ENCODE measurements around the gene SECISBP2. TPM values are rescaled to one million over a fixed set of nuclear protein-coding genes. Genes with fewer than 3 reads are reported as not detected.

The SECISBP2 gene
- total RNA-seq, 4 donors from 2014 or later: 77.1 to 110 (median 90.6) TPM

GRCh38 chr9:89363921-89364665 is 45.8 kb downstream of the SECISBP2 start:
- Histone ChIP-seq H3K27ac (no peak overlapping the region), H3K36me3 (peaks cover 6 to 16% of the 10 kb centered on the region in 2 donors), H3K27me3 (no peaks in the 10 kb centered on the region), H3K9me3 (no peaks in the 10 kb centered on the region), H3K4me3 (replicated peaks in 1 of 3) (no peak overlapping the region), H3K4me1 (peaks cover 24 to 29% of the 10 kb centered on the region in 2 donors)
- intact Hi-C loops (cut with DNase I): no loop called here
- no peak for DNase-seq
- TF ChIP-seq POLR2A (IDR thresholded peaks at IDR 0.05) (no peak), CTCF (IDR thresholded peaks at IDR 0.05) (no peak)
- WGBS, 2 donors: 91 to 94% methylated on average over 8 to 9 of the region's 9 CpGs

GRCh38 chr9:89364666-89365531 is 46.6 kb downstream of the SECISBP2 start:
- TF ChIP-seq POLR2A (IDR thresholded peaks at IDR 0.05): no peak
- no peak for TF ChIP-seq CTCF (IDR thresholded peaks at IDR 0.05)
- Histone ChIP-seq H3K4me3 (replicated peaks in 1 of 3) (no peak overlapping the region), H3K36me3 (peaks cover 6 to 16% of the 10 kb centered on the region in 2 donors), H3K4me1 (peaks cover 16 to 20% of the 10 kb centered on the region in 2 donors), H3K9me3 (no peaks in the 10 kb centered on the region), H3K27me3 (no peaks in the 10 kb centered on the region), H3K27ac (no peak overlapping the region)
- no peak for DNase-seq
- intact Hi-C loops (cut with DNase I): no loop called here
- 92 to 95% methylated on average over 13 to 15 of the region's 17 CpGs for WGBS, 2 donors

- Histone ChIP-seq H3K36me3 (peaks cover 6 to 16% of the 10 kb centered on the region in 2 donors), H3K9me3 (no peaks in the 10 kb centered on the region), H3K27me3 (no peaks in the 10 kb centered on the region), H3K4me3 (replicated peaks in 1 of 3) (no peak overlapping the region), H3K27ac (no peak overlapping the region), H3K4me1 (peaks cover 10 to 14% of the 10 kb centered on the region in 2 donors)
- no peak for TF ChIP-seq POLR2A (IDR thresholded peaks at IDR 0.05)
- TF ChIP-seq CTCF (IDR thresholded peaks at IDR 0.05): no peak
- 94 to 98% methylated on average over 2 of the region's 2 CpGs for WGBS, 2 donors
- no peak for DNase-seq
- intact Hi-C loops (cut with DNase I): no loop called here
Observed at GRCh38 chr9:89365532-89365912, 47.2 kb downstream of the SECISBP2 start.

GRCh38 chr9:89366711-89367110 is 48.4 kb downstream of the SECISBP2 start:
- 93 to 94% methylated on average over 3 of the region's 3 CpGs for WGBS, 2 donors
- H3K9me3 ChIP-seq: no peaks in the 10 kb centered on the region
- no peak for DNase-seq
- TF ChIP-seq CTCF (IDR thresholded peaks at IDR 0.05) (no peak), POLR2A (IDR thresholded peaks at IDR 0.05) (no peak)
- intact Hi-C loops (cut with DNase I): no loop called here
- no peaks in the 10 kb centered on the region for H3K27me3 ChIP-seq
- no peak overlapping the region for H3K27ac ChIP-seq
- H3K36me3 ChIP-seq: peaks cover 2 to 6% of the 10 kb centered on the region in 2 donors
- H3K4me3 ChIP-seq (replicated peaks in 1 of 3): no peak overlapping the region
- H3K4me1 ChIP-seq: peaks cover 7 to 10% of the 10 kb centered on the region in 2 donors

DNA sequence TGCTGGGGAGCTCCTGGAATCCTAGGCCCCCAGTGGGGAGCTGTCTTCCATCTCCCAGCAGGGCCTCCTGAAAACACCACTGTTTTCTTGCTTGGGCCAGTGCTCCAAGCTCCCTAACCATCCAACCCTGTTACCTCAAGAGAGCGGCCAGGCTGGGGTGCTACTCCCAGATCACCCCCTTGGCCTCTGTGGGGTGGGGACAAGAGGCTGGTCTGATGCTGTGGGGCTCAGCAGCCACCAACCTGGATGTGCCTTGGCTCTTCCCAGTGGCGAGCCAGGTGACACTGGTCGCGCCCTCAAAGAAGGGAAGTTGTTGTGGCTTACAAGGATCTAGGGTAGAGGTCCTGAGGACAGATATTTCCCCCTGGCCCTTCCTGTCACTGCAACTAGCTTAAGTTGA is 49.0 kb downstream of the SECISBP2 start:
- 94 to 96% methylated on average over 2 to 4 of the region's 4 CpGs for WGBS, 2 donors
- Histone ChIP-seq H3K36me3 (peaks cover 0 to under 1% of the 10 kb centered on the region in 2 donors), H3K27me3 (no peaks in the 10 kb centered on the region), H3K27ac (no peak overlapping the region), H3K4me3 (replicated peaks in 1 of 3) (no peak overlapping the region), H3K4me1 (peaks cover 7 to 10% of the 10 kb centered on the region in 2 donors), H3K9me3 (no peaks in the 10 kb centered on the region)
- DNase-seq: no peak
- intact Hi-C loops (cut with DNase I): no loop called here
- TF ChIP-seq POLR2A (IDR thresholded peaks at IDR 0.05) (no peak), CTCF (IDR thresholded peaks at IDR 0.05) (no peak)
